Testis (tissue), 3 donors: ENCODE measurements around the gene ISOC2. TPM values are rescaled to one million over a fixed set of nuclear protein-coding genes. Genes with fewer than 3 reads are reported as not detected.

ENCODE experiments used
- DNase-seq: peaks from one replicate; pipeline ENCODE4 v3.0.0-alpha.2; 2019
- H3K27ac ChIP-seq, 2 donors: fragments of 200-600 bp; sonication (generic); one replicate each; pipeline ENCODE4 v1.5.1; 2019
- H3K27me3 ChIP-seq: fragments of 200-600 bp; sonication (generic); one replicate; pipeline ENCODE4 v1.5.1; 2019
- H3K36me3 ChIP-seq: fragments of 200-600 bp; sonication (generic); one replicate; pipeline ENCODE4 v1.5.1; 2017; ENCODE audit warnings: low read depth; ENCODE audit errors: missing control alignments
- H3K4me1 ChIP-seq: fragments of 200-600 bp; sonication (generic); one replicate; pipeline ENCODE4 v1.5.1; 2019
- H3K4me3 ChIP-seq, 2 donors: fragments of 200-600 bp; sonication (generic); one replicate each; pipeline ENCODE4 v1.5.1; 2017 to 2019
- H3K9me3 ChIP-seq: fragments of 200-600 bp; sonication (generic); one replicate; pipeline ENCODE4 v1.5.1; 2017
- POLR2A ChIP-seq: fragments of 450-650 bp; IDR thresholded peaks from one replicate; pipeline ENCODE4 v1.6.1; 2017; ENCODE audit warnings: antibody characterized with exemption, mild to moderate bottlenecking, moderate library complexity
- WGBS, 2 donors: methylation state at CpG; one replicate each; pipeline ENCODE4 v1.1.5; 2018; 5-methylcytosine and 5-hydroxymethylcytosine counted together
- intact Hi-C: fragments of 100-400 bp; cut with DNase I; formaldehyde crosslinking; loops from one replicate; pipeline ENCODE4 v1.15.1; 2023; ENCODE audit warnings: low total_unique reads
- polyA plus RNA-seq: library from polyadenylated mRNA; stranded (reverse); fragments of 350-450 nt; fragmentation: Illumina TruSeq; extraction: RNeasy Lipid Tissue Mini Kit (QIAGEN cat#74804); gene quantifications from one replicate; pipeline ENCODE4 v1.2.3, GENCODE V29; 2014; ENCODE audit warnings: low read depth, low replicate concordance; ENCODE audit not compliant: insufficient read depth
- total RNA-seq, 2 donors: library from RNA; depleted of rRNA; stranded (reverse); fragments of >200 nt; gene quantifications; one replicate each; pipeline ENCODE4 v1.2.3, GENCODE V29; 2016
- TF ChIP-seq, protein P1 (sequence below), 3 experiments: fragments of 450-650 bp in 2 of 3; fragments of 200-600 bp in 1 of 3; sonication (generic) in 1 of 3; IDR thresholded peaks; one replicate each; pipeline ENCODE4 v1.5.1; 2016 to 2019; ENCODE audit warnings: antibody characterized with exemption in 3 of 3, mild to moderate bottlenecking in 2 of 3, moderate library complexity in 1 of 3

The ISOC2 gene
- total and polyA plus RNA-seq, 3 donors from 2014 or later: 79.1 to 107 (median 98.5) TPM

- TF ChIP-seq POLR2A: no peak
- TF ChIP-seq, protein P1, sequence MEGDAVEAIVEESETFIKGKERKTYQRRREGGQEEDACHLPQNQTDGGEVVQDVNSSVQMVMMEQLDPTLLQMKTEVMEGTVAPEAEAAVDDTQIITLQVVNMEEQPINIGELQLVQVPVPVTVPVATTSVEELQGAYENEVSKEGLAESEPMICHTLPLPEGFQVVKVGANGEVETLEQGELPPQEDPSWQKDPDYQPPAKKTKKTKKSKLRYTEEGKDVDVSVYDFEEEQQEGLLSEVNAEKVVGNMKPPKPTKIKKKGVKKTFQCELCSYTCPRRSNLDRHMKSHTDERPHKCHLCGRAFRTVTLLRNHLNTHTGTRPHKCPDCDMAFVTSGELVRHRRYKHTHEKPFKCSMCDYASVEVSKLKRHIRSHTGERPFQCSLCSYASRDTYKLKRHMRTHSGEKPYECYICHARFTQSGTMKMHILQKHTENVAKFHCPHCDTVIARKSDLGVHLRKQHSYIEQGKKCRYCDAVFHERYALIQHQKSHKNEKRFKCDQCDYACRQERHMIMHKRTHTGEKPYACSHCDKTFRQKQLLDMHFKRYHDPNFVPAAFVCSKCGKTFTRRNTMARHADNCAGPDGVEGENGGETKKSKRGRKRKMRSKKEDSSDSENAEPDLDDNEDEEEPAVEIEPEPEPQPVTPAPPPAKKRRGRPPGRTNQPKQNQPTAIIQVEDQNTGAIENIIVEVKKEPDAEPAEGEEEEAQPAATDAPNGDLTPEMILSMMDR (IDR thresholded peaks at IDR 0.05): no peak
- Histone ChIP-seq H3K9me3 (no peaks in the 10 kb centered on the region), H3K4me3 (no peak overlapping the region), H3K36me3 (no peaks in the 10 kb centered on the region), H3K4me1 (peaks cover 12% of the 10 kb centered on the region), H3K27me3 (no peaks in the 10 kb centered on the region), H3K27ac (no peak overlapping the region)
- DNase-seq: no peak
- intact Hi-C loops: no loop called here
- WGBS, 2 donors: 86 to 88% methylated on average over 4 to 8 of the region's 8 CpGs
These were observed 11.0 kb upstream of the ISOC2 start for GRCh38 chr19:55472463-55472862.

DNA sequence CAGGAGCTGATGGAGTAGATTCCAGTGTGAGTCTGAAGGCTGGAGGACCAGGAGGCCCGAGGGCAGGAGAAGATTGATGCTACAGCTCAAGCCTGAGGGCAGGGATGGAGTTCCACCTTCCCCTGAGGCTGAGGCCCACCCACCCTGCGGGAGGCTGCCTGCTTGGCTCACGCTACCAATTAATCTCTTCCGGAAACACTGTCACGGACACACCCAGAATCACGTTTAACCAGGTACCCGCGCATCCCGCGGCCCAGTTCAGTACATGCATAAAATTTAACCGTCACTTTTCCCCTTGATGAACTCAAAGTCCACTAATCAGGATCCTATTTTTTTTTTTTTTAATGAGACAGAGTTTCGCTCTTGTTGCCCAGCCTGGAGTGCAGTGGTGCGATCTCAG, 9.8 kb upstream of the ISOC2 start:
- Histone ChIP-seq H3K9me3 (no peaks in the 10 kb centered on the region), H3K4me3 (no peak overlapping the region), H3K27ac (no peak overlapping the region), H3K4me1 (peaks cover 13% of the 10 kb centered on the region), H3K36me3 (no peaks in the 10 kb centered on the region), H3K27me3 (no peaks in the 10 kb centered on the region)
- WGBS, 2 donors: 85 to 91% methylated on average over 13 of the region's 13 CpGs
- intact Hi-C loops: no loop called here
- TF ChIP-seq POLR2A: no peak
- TF ChIP-seq, protein P1 (IDR thresholded peaks at IDR 0.05): no peak
- no peak for DNase-seq

DNA sequence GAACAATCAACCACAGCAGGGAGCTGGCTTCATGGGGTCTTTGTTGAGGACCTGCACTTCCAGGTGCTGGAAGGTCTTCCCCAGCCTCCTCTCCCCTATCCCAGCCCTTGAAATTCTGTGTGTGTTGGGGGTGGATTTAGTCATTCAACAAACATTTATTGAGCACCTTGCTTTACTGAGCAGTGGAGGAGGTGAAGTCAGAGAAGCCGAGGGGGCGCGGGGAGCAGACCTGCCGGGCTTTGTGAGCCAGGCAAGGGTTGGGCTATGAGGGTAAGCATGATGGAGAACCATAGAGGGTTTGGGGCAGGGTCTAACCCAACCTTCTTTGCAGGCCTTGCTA, 6.6 kb upstream of the ISOC2 start:
- TF ChIP-seq POLR2A: no peak
- TF ChIP-seq, protein P1 (IDR thresholded peaks at IDR 0.05): peak in 1 of 3 experiments; percentile 1
- no peak overlapping the region for H3K4me3 ChIP-seq
- H3K27ac ChIP-seq: no peak overlapping the region
- no peaks in the 10 kb centered on the region for H3K9me3 ChIP-seq
- WGBS, 2 donors: 7 to 20% methylated on average over 4 of the region's 4 CpGs
- H3K4me1 ChIP-seq: peaks cover 9% of the 10 kb centered on the region
- intact Hi-C loops: no loop called here
- no peaks in the 10 kb centered on the region for H3K27me3 ChIP-seq
- no peaks in the 10 kb centered on the region for H3K36me3 ChIP-seq
- DNase-seq: no peak

GRCh38 chr19:55467236-55468053, 6.0 kb upstream of the ISOC2 start:
- intact Hi-C loops: no loop called here
- H3K27ac ChIP-seq: no peak overlapping the region
- peaks cover 9% of the 10 kb centered on the region for H3K4me1 ChIP-seq
- no peaks in the 10 kb centered on the region for H3K9me3 ChIP-seq
- peak; percentile 79 for DNase-seq
- H3K27me3 ChIP-seq: no peaks in the 10 kb centered on the region
- no peak for TF ChIP-seq POLR2A
- TF ChIP-seq, protein P1 (IDR thresholded peaks at IDR 0.05): peak; percentile 93 to 99 (median 97)
- WGBS, 2 donors: 25 to 28% methylated on average over 27 to 29 of the region's 29 CpGs
- no peak overlapping the region for H3K4me3 ChIP-seq
- H3K36me3 ChIP-seq: no peaks in the 10 kb centered on the region

GRCh38 chr19:55466241-55466614, 4.8 kb upstream of the ISOC2 start:
- Histone ChIP-seq H3K4me3 (no peak overlapping the region), H3K36me3 (no peaks in the 10 kb centered on the region), H3K27ac (no peak overlapping the region), H3K4me1 (peaks cover 10% of the 10 kb centered on the region), H3K9me3 (no peaks in the 10 kb centered on the region), H3K27me3 (no peaks in the 10 kb centered on the region)
- no peak for TF ChIP-seq POLR2A
- TF ChIP-seq, protein P1 (IDR thresholded peaks at IDR 0.05): no peak
- no peak for DNase-seq
- WGBS, 2 donors: 72 to 96% methylated on average over 4 of the region's 4 CpGs
- intact Hi-C loops: no loop called here
